SU-DHL-6 (cell line): Measurements from ENCODE around the gene INSL3.

Source experiments
- H2AFZ ChIP-seq: fragments of 200-600 bp; sonication (generic); 2 replicates; pipeline ENCODE4 v1.6.1; 2014; ENCODE audit warnings: low read depth, mild to moderate bottlenecking, moderate library complexity, mixed read lengths, antibody characterized with exemption, low read length; ENCODE audit not compliant: severe bottlenecking
- H3F3A ChIP-seq: fragments of 200-600 bp; shearing (Covaris generic); 2 replicates; pipeline ENCODE4 v1.6.0; 2016; ENCODE audit warnings: antibody characterized with exemption, mild to moderate bottlenecking; ENCODE audit not compliant: insufficient read depth
- H3K27ac ChIP-seq: fragments of 200-600 bp; sonication (generic); 2 replicates; pipeline ENCODE4 v1.5.1; 2016; ENCODE audit warnings: low read depth, mild to moderate bottlenecking, low read length, moderate library complexity, mixed read lengths
- H3K27me3 ChIP-seq: fragments of 200-600 bp; sonication (generic), shearing (Covaris generic); 2 replicates; pipeline ENCODE4 v1.6.0; 2014; ENCODE audit warnings: mild to moderate bottlenecking, low read length
- H3K36me3 ChIP-seq: fragments of 200-600 bp; sonication (generic); 2 replicates; pipeline ENCODE4 v1.6.1; 2014; ENCODE audit warnings: mild to moderate bottlenecking, low read length, mixed read lengths
- H3K4me2 ChIP-seq: fragments of 300-600, 200-600 bp; shearing (Covaris generic), sonication (generic); 2 replicates; pipeline ENCODE4 v1.6.0; 2014; ENCODE audit warnings: low read length, low read depth, mild to moderate bottlenecking; ENCODE audit not compliant: poor library complexity, severe bottlenecking
- H3K4me3 ChIP-seq: fragments of 200-600 bp; sonication (generic); 2 replicates; pipeline ENCODE4 v1.5.1; 2014; ENCODE audit warnings: antibody characterized with exemption, low read length, mild to moderate bottlenecking, mixed read lengths; ENCODE audit not compliant: insufficient read depth, poor library complexity, severe bottlenecking
- H3K79me2 ChIP-seq: fragments of 200-600 bp; sonication (generic); 2 replicates; pipeline ENCODE4 v1.6.1; 2014; ENCODE audit warnings: mild to moderate bottlenecking, low read length, moderate library complexity; ENCODE audit not compliant: insufficient read depth
- H3K9ac ChIP-seq: fragments of 200-600 bp; sonication (generic); 2 replicates; pipeline ENCODE4 v1.7.0; 2014; ENCODE audit warnings: mild to moderate bottlenecking, low read length
- H3K9me2 ChIP-seq: fragments of 200-600 bp; sonication (generic); replicated peaks from 2 replicates; pipeline ENCODE4 v1.6.1; 2014; ENCODE audit warnings: low read length; ENCODE audit not compliant: insufficient read depth
- H3K9me3 ChIP-seq: fragments of 200-600 bp; sonication (generic); 2 replicates; pipeline ENCODE4 v1.6.1; 2014; ENCODE audit warnings: low read length, mixed read lengths; ENCODE audit not compliant: insufficient read depth
- H4K20me1 ChIP-seq: fragments of 200-600 bp; sonication (generic); 2 replicates; pipeline ENCODE4 v1.6.1; 2014; ENCODE audit warnings: low read depth, mild to moderate bottlenecking, antibody characterized with exemption, low read length, moderate library complexity, mixed read lengths
- CTCF ChIP-seq: fragments of 200-600 bp; sonication (generic); IDR thresholded peaks from one replicate; pipeline ENCODE4 v1.5.1; 2017; ENCODE audit warnings: antibody characterized with exemption, mild to moderate bottlenecking, low read length, moderate library complexity; ENCODE audit not compliant: insufficient read depth, poor library complexity, severe bottlenecking
- EZH2phosphoT487 ChIP-seq: fragments of 200-600 bp; sonication (generic), shearing (Covaris generic); conservative IDR thresholded peaks from 2 replicates; pipeline ENCODE4 v1.6.1; 2018; ENCODE audit warnings: mild to moderate bottlenecking, antibody characterized with exemption, low read length, moderate library complexity, mixed read lengths

The INSL3 gene

GRCh38 chr19:17843292-17843827, 22.0 kb upstream of the INSL3 start:
- no peak for TF ChIP-seq CTCF
- no peak for TF ChIP-seq EZH2phosphoT487
- H3K4me3 ChIP-seq: no peak overlapping the region
- H3K27me3 ChIP-seq: no peaks in the 10 kb centered on the region
- no peaks in the 10 kb centered on the region for H3F3A ChIP-seq
- H3K9me3 ChIP-seq: no peaks in the 10 kb centered on the region
- no peak overlapping the region for H3K9ac ChIP-seq
- no peaks in the 10 kb centered on the region for H3K79me2 ChIP-seq
- no peak overlapping the region for H2AFZ ChIP-seq
- H3K36me3 ChIP-seq: no peaks in the 10 kb centered on the region
- no peak overlapping the region for H3K4me2 ChIP-seq
- H3K27ac ChIP-seq: no peak overlapping the region
- H4K20me1 ChIP-seq: no peaks in the 10 kb centered on the region
- H3K9me2 ChIP-seq: no peaks in the 10 kb centered on the region

- Histone ChIP-seq H3K4me2 (no peak overlapping the region), H3K9me3 (no peaks in the 10 kb centered on the region), H3K4me3 (no peak overlapping the region)
Measured at GRCh38 chr19:17842663-17843291, 21.5 kb upstream of the INSL3 start.

GRCh38 chr19:17841810-17842662, 20.7 kb upstream of the INSL3 start:
- Histone ChIP-seq H3K4me2 (no peak overlapping the region), H3F3A (no peaks in the 10 kb centered on the region), H4K20me1 (no peaks in the 10 kb centered on the region), H3K9ac (no peak overlapping the region), H3K36me3 (no peaks in the 10 kb centered on the region), H2AFZ (no peak overlapping the region), H3K27ac (no peak overlapping the region), H3K4me3 (no peak overlapping the region), H3K9me3 (no peaks in the 10 kb centered on the region), H3K9me2 (no peaks in the 10 kb centered on the region), H3K79me2 (no peaks in the 10 kb centered on the region), H3K27me3 (no peaks in the 10 kb centered on the region)
- TF ChIP-seq CTCF (no peak), EZH2phosphoT487 (no peak)

More at GRCh38 chr19:17842663-17843291, 21.5 kb upstream of the INSL3 start:
- no peaks in the 10 kb centered on the region for H4K20me1 ChIP-seq
- H3K79me2 ChIP-seq: no peaks in the 10 kb centered on the region
- H3K36me3 ChIP-seq: no peaks in the 10 kb centered on the region
- no peak for TF ChIP-seq CTCF
- no peak for TF ChIP-seq EZH2phosphoT487
- no peaks in the 10 kb centered on the region for H3K27me3 ChIP-seq
- no peaks in the 10 kb centered on the region for H3K9me2 ChIP-seq
- no peak overlapping the region for H2AFZ ChIP-seq
- H3K9ac ChIP-seq: no peak overlapping the region
- no peaks in the 10 kb centered on the region for H3F3A ChIP-seq
- no peak overlapping the region for H3K27ac ChIP-seq
